ENCODE measurements around the gene COX10.
"Not testable (repeated sequence)": the region's sequence is repeated elsewhere in the genome, so short reads cannot be mapped to it uniquely, and the experiment has no call there.

COX10 gene

DNA sequence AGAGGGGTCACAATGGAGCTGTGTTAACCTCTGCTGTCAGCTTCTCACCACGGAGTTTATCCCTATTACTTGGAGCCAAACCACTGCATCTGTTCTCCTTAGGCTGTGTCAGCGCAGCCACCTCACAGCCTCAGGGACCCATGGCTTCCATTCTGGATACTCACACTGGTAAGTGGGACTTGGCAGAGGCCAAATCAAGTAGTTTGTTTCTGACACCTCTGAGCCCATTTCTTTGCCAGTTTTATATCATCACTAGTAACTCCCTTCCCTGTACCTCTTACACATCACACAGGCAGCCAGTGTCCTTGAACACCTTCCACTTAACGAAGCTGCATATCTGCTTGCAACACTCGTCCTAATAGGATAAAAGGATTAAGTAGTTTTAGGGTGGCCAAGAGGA, 108.5 kb downstream of the COX10 start:
- not testable (repeated sequence) for DNase-seq (ENCODE audit: low read depth)

DNA sequence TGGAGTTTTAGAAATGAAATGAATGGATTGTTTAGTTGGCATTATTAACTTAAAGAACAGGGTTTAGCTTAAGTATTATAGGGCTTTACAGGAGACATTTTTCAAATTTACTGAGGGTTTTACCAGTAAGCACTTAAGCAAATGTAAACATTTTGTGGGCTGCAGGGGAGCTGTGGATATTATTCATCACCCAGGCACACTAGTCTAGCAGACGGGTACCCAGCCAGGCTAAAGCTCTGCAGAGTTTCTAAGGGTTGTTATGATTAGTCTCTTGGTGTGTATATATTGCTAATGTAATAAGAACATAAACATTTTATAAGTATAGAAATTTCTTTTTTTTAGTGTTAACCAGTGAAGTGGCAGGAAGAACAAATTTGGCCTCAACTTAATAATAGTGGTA, 110.6 kb downstream of the COX10 start:
- DNase-seq (ENCODE audit: low read depth): not testable (repeated sequence)

DNA sequence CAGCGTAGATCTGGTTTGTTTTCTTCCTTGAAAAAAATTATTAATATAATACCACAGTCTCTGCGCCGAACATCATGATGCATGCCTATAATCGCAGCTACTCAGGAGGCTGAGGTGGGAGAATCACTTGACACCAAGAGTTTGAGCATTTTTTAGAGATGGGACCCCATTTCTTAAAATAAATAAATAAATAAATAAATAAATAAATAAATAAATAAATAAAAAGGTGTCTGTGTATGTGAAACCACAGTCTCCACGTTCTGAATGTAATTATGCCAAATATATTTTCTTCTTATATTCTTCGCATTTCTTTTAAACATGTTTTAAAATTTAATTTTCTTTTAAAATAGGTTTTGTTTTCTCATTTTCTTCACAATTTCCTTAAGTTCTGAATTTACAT, 112.8 kb downstream of the COX10 start:
- DNase-seq (ENCODE audit: low read depth): not testable (repeated sequence)

DNA sequence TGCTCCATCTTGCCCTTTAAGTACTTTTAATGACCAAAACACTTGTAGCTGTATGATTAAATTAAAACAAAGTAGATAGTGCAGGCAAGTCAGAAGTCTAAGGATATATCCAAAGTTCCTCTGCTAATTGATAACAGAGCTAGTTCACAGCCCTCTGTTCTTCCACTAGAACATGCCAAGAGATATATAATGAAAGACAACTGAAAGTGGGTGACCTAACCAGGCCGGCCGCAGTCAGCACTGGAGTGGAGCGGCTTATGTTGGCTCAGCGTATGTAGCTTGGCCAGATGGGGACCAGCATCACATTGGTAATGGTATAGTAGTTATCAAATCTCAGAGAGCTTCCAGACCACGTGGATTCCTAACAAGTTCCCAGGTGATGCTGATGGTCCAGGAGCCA, 115.2 kb downstream of the COX10 start:
- not testable (repeated sequence) for DNase-seq (ENCODE audit: low read depth)

DNA sequence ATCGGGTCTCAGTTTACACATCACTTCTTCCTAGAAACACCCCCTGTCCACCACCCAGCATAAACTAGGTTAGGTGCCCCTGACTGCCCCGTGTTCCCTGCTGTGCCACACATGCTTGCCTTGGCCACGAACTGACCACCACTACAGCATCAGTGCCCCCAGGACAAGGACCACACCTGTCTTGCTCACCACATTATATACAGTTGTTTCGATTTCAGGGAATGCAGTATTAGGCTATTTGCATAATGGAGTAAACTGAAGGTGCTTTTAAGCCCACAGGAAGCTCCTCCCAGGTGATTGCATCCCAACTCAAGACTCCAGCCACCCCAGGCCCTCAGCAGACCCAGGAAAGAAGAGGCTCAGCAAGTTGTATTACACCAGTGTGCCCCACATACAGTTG, 117.1 kb downstream of the COX10 start:
- not testable (repeated sequence) for DNase-seq (ENCODE audit: low read depth)

DNA sequence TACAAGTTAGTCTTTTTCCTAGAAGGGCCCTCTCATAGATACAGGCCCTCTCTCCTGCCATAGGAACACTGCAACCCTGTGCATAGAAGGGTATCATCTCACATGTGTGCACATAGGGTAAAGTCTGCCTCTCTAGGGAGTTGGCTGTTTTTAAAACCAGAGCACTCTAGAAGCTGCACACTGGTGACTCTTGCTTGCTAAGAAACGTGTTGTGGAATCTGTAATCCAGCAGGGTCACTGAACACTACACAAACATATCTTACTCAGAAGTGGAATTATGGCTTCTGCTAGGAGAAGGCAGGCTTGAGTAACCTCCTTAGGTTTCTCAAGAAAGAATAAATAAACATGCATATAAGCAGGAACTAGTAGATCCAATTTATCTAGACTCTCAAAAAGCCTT, 121.5 kb downstream of the COX10 start:
- DNase-seq (ENCODE audit: low read depth): not testable (repeated sequence)

DNA sequence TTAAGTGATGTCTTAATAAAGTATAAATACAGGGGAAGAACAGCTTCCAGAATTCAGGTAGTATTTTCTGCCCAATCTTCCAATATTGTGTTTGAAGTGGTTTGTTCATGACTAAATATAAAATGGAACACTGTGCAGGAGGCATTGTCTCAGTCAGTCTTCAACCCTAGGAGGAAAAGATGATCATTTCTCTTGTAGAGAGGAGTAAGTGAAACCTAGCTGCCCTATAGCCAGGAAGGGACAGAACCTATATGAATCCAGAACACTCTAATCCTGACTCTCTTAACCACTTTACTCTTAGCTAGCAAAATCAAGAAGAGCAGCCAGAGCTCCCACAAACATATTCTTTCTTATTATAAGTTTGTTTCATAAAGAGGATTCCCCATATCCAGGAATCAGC, 122.2 kb downstream of the COX10 start:
- DNase-seq (ENCODE audit: low read depth): not testable (repeated sequence)

DNA sequence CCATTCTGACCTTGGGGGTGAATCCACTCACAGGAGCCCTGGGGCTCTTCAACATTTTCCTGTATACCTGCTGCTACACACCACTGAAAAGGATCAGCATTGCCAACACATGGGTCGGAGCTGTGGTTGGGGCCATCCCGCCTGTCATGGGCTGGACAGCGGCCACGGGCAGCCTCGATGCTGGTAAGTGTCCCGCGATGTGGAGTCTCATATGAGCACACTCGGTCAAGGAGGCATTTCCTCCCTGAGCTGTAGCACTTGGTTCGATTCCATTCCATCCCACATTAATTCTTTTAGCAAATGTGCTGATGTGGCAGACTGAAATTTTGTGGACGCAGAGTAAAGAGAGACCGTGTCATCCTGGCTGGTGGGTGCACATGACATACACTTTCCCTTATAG, 122.7 kb downstream of the COX10 start:
- DNase-seq (ENCODE audit: low read depth): not testable (repeated sequence)

DNA sequence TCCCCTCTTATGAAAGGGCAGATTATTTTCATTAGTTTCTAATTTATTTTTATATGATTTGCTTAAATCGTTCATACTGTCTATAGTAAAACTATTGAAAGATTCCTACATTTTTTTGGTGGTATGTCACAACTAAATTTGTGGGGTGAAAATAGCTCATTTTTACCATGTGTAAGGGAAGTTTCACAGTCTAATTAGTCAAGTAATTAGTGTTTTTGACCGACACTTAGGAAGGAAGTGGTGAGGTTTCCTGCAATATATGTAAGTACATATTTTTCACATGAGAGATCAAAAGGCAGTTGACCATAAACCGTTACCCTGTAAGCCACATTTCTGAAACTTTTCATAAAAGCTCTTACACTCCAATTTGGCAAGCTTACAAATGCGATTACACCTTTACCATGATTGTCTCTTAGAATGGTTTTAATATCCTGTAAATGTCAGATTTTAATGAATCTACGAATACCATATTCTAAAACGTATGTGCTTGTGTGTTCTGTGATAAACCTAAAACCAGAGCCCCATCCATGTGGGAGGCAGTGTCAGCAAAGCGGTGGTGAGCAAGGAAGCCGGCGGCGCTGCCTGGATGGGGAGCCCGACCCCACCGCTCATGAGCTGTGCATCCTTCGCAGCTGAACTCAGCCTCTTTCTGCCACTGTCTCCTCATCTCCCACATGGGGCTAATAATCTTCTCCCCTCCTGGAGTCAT, 123.5 kb downstream of the COX10 start:
- not testable (repeated sequence) for DNase-seq (ENCODE audit: low read depth)

DNA sequence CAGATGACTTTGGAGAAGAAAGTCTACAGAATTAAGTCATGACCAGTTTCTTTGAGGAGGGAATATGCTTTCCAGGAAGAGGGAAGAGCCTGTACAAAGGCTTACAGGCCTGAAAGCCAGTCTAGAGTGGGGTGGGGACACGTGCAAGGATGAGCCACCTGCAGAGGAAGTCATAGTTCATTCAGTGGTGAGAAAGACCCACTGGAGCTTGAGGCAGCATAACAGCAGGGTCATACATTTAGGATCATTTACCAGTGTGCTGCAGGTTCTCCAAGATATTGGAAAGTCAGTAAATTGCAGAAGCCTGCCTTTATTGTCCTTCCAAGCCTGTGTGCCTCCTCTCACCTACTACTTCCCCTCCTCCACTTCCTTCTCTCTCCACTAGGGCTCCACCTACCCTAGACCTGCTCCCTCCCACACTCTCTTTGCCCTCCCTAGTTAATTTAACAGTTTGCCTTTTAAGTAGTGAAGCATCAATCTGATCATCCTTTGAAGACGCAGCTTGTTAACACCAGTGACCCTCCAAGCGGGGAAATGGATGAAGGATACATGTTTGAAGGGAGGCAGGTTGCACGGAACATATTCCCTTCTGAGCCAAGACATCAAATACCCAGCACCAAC, 127.2 kb downstream of the COX10 start:
- no peak for DNase-seq (ENCODE audit: low read depth)

DNA sequence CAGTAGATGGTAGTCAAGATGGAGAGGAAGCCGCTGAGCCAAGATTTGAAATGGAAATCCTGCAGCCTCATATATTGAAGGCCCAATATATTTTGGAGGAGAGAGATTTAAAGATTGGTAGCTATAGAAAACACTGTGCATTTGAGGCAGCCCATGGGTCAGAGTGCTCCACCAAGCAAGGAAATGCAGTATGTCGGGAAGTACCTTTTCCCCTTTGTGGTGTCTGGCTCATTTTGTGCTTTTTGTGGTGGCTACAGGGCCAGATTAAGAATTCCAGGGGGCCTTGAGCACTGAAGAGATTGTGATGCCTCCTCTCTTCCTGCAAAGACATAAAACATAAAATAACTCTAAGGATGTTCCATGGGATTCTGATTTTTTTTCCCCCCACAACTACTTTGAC, 127.8 kb downstream of the COX10 start:
- no peak for DNase-seq (ENCODE audit: low read depth)

DNA sequence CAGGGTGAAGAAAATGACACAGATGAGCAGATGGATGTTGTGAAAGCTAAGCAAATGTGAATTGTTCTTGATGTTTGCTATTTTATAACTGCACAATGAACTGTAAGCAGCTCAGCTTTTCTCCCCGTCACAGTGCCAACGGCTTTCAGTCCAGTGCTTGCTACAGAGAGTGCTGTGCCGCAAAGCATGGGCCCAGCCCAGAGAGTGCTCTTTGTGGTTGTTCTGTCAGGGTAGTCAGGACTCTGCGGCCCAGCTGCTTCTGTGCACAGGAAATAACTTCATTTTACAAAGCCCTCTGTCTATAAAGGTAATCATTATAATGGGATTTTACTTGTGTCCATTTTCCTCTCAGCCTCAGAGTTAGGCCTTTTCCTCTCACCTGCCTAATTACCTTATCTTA, 128.3 kb downstream of the COX10 start:
- DNase-seq (ENCODE audit: low read depth): peak; percentile 33

DNA sequence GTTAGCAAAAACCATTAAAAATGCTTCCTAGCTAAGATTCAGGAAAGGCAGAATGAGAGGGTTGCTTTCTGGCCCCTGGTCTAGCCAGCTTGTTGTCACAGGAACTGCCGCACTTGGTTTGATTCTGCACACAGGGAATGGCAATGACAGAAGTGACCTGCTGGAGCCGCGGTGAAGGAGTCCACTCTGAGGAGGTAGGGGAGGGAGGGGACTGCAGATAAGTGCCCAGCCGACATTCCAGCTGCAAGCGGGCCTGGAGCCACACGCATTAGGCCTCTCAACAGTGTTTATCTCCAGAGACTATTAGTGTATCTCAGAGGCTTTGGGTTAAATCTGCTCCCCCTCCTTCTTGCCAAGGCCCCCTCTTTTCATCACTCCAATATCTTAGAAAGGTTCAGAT, 128.7 kb downstream of the COX10 start:
- no peak for DNase-seq (ENCODE audit: low read depth)

DNA sequence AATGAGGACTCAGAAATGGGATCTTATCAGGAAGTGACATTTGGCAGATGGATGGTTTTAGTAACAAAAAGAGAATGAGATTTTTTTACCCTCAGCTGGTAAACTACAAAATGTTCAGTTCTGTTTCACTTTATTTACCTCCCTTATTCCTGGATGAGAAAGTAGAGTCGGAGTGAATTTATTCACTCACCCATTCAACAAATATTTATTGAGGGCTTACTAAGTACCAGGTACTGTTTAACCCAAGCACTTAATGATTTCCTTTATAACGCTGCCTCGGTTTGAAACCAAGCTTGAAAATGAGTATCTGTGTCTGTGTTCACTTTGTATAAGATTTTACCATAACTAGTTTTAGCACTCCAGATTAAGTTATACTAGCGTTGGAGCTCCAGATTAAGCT, 129.3 kb downstream of the COX10 start:
- DNase-seq (ENCODE audit: low read depth): no peak

DNA sequence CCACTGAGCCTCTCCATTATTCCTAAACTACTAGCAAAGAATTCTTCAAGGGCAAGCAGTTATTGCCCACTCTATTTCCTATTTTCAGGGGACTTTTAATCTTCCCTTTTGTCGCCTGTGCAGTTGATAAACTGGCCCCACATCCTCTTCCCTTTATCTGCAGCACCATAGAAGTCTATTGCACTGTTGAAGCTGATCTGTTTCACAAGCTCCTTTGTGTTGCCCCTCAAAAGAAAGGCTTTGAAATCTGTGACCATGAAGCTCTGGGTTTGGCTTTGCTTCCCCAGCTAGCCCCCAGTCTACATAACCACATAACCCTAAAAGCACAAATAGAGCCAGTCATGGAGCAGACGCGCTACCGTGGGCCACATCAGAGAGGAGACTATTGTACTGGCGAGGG, 130.3 kb downstream of the COX10 start:
- DNase-seq (ENCODE audit: low read depth): no peak

DNA sequence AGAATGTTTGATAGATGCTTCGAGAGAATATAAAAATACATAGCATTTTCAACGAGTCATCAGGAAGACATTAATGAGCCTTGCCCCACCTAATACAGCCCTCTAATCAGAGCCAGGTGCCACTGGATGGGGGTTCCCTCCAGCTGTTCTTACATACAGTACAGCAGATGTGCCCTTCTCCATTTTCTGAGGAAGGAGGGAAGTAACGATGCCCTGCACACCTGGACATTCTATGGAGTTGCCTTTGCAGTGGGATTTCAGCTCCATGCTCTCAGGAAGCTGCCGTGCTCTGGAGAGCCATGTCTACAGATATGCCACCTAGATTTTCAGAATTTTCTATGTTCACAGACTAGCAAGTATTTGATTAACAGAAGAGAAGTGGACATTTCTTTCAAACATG, 131.1 kb downstream of the COX10 start:
- no peak for DNase-seq (ENCODE audit: low read depth)

DNA sequence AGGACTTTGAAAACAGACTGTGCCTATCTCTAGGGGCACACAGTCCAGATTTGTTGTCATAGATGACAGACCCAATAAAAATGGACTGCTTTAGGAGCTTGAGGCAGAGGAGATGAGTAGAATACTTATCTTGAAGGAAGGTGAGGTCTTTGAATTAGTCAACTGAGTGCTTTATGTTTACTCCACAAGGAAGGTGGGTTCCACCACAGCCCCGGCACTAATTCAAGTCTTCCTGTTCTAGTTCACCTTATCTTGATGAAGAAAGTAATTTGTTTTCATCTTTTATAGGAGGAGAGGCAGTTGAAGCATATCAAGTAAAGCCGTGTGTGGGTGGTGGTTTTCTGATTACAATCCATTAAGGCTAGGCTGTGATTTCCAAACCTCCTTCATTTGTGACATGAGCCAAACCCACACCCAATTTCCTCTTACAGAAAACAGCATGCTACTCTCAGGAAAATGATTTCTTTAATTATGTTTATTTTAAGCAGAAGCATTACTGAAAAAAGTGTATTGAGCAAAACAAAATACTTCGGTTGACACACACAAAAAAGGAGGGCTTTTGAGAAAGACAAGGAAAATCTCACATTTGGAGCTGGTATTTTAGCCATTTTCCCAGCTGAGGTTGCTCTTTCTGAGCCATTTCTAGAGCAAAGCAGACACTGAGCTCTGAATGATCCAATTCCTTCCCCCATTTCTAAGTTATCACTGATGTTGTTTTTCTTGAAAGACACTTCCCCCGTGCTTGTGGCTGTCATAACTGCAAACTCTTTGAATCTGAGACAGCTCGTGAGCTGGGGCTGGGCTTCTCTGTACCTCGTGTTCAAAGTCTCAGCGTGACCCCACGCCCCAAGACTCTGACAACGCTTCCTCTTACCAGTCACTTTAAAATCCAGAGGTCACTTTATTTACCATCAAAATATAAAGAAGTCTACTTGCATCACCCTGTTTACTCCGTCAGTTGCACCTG, 132.0 kb downstream of the COX10 start:
- DNase-seq (ENCODE audit: low read depth): peak; percentile 27

DNA sequence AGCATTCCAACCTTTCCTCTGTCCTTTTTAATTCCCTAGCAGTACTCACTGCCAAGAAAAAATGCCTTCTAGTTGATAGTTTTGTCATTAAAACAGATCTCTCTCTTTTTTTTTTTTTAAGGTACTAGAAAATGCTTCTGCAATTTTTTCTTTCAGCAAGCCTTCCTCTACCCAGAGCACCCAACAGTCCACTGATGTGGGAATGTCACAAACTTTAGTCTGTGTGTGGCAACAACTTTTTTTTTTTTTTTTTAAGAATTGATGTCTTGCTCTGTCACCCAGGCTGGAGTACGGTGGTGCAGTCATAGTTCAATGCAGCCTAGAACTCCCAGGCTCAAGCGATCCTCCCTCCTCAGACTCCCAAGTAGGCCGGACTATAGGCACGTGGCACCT, 132.7 kb downstream of the COX10 start:
- no peak for DNase-seq (ENCODE audit: low read depth)

DNA sequence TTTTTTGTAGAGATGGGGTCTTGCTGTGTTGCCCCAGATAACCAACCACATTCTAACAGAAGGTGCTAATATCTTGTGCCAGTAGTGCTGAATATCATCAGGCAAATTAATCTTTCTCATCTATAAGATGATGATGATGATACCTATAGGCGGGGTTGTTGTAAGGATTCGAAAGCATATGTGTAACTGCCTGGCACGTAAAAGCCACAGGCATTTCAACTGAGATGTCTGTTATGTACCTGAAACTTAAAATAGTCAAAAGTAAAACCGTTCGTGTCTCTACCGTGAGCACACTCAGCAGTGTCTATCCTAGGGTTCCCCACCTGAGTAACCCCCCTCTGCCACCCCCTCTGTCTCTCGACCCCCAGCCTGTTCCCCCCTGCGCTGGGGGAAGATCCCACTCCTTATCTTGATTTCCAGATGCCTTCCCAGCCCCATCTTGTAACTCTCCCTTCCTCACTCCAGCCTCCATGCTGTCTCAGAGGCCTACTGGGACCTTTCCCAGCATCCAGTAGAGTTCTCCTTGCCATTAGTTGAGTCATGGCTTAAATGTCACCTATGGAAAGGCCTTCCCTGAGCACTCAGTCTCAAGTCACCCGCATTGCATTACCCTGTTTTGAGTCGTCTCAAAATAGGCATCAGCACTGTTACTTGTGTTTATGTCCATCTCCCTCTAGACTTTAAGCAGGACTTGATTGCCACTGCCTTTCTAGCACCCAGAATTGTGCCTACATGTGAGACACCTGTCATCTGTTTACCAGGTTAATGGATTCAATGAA, 133.3 kb downstream of the COX10 start:
- DNase-seq (ENCODE audit: low read depth): no peak

DNA sequence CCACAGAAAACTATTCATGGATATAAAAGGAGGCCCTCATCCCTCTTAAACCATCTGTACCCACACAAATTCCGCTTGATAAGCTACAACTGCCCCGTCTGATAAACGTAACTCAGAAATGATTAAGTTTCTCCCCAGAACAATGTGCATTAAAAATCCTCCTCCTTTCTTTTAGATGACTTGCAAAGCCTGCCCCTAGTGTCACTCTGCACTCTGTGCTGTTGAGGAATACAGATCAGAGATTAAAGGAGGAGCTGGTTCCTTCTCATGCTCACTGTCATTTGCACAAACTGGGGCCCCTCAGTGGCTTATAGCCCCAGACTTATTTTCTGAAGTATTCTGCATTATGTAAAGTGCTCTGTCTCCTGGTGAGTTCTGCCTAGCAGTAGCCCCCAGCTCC, 134.1 kb downstream of the COX10 start:
- no peak for DNase-seq (ENCODE audit: low read depth)

DNA sequence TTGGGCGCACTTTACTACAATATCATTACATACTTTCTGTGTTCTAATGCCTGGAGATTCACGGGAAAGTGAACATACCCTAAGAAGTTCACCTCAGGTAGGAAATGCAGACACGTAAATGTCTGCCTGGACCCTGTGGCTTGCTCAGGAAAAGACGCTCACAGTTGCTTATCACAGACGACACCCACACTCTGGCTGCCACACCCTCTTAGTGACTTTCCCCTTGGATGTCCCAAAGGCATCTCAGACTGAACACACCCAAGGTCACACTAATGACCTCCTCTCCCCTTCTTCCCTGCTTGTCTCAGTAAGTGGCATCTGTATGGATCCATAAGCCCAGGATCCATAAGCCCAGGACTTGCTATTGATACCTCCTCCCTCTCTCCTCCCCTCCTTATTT, 134.8 kb downstream of the COX10 start:
- DNase-seq (ENCODE audit: low read depth): no peak

DNA sequence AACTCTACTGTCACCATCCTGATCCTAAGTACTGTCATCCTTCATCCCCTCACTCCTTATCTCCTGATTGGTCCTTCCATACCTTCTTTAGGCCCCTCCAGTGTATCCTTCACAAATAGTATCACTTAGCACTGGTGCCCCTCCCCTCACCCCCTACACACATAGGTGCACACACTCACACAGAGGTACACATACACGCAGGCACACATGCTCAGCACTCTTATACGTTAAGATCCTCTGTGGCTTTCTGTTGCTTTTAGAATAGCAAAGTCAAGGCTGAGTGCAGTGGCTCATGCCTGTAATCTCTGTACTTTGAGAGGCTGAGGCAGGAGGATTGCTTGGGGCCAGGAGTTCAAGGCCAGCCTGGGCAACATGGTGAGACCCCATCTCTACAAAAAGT, 135.2 kb downstream of the COX10 start:
- DNase-seq (ENCODE audit: low read depth): no peak

Measured in stimulated activated CD8-positive, alpha-beta memory T cell treated with anti-CD3 and anti-CD28 coated beads, Interleukin-12 subunit alpha, Interleukin-12 subunit beta, amount 100 ng/mL, for 4 hours (primary cell).